Stimulated activated CD4-positive, alpha-beta T cell treated with anti-CD3 and anti-CD28 coated beads, Interleukin-1b, Interleukin-23, amount 100 ng/mL, for 4 hours (primary cell): ENCODE results near the gene PARVB.
A peak's percentile ranks its signal among the peaks of the same experiment; 100 is the strongest.
"Not testable (repeated sequence)": the region's sequence is repeated elsewhere in the genome, so short reads cannot be mapped to it uniquely, and the experiment has no call there.

Experiments used
- DNase-seq, 2 donors: peaks; one replicate each; pipeline ENCODE4 v3.0.0-alpha.2; 2020; ENCODE audit warnings: low read depth in 2 of 2

The PARVB gene

DNA sequence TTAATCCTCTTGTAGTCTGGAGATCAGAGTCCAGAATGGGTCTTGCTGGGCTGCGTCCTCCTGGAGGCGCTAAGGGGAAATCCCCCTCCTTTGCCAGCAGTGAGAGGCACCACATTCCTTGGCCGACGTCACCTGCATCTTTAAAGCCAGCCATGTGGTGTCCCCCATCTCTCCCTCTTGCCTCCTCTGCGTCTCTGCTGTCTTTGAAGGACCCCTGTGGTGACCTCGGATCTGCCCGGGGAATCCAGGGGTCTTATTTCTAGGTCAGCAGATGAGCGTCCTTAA, 27.2 kb upstream of the PARVB start:
- DNase-seq = no peak

DNA sequence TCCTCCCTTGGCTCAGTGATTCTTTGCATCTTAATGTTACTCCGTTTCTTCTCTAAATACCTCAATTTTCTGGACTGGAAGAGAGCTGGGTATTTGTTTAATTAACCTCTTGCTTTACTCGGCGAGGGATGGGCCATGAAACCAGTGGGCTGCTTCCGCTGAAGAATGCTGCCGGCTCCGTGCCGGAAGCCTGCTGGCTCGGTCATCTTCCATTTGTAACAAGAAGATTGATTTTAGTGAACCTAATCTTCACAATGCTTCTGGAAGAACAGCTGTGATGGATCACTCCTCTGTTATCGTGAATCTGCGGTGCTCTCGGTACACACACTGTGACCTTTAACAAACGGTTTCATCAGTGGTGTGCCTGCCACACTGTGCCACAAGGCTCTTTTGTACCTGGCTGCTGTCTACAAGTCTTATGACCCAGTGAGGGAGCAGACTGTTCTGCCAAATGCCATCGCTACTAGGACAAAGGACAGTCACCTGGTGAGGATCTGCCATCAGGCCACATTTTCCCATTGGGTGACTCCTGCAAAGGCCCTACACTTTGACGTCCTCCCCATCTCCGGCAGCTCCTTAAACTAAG, 25.3 kb upstream of the PARVB start:
- no peak for DNase-seq

GRCh38 chr22:43999378-43999777, 24.7 kb upstream of the PARVB start:
- DNase-seq = no peak

GRCh38 chr22:44000123-44000522, 24.0 kb upstream of the PARVB start:
- no peak for DNase-seq

DNA sequence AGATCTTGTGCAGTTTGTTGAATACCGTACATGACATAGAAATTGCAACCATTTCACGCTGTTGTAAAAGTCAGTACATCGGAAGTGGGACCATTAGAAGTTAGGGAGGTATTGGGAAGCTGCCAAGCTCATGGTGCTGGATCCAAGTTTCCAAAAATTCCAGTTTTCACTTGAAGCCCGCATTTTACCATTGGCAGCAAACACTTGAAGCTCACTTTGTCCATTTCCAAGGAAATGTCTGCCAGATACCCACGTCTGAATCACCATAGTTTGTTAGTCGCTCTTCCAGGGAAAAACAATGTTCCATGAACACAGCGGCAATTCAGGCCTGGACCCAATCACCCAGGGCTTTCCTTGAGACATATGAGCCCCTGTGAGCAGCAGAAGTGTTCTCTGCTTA, 22.6 kb upstream of the PARVB start:
- no peak for DNase-seq

DNA sequence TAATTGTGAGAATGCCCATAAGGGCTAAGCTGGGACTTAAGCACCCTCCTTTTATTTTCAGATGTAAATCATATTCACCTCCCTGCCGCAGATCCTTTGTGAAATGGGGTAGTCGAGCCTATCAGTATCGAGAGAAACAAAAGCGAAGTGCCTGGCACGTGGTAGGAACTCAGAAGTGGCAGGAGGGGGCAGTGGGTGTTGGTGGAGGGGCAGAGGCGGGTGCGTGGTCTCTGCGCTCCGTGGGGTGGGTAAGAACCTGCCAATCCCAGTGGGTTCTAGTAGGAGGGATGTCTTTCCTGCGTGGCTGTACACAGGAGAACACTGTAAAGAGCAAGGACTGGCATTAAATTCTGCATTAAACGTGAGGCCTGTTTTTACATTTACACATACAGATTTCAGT, 21.8 kb upstream of the PARVB start:
- no peak for DNase-seq

- DNase-seq = no peak
Observed at GRCh38 chr22:44002997-44003396, 21.1 kb upstream of the PARVB start.

- no peak for DNase-seq
Observed at GRCh38 chr22:44003405-44004103, 20.5 kb upstream of the PARVB start.

DNA sequence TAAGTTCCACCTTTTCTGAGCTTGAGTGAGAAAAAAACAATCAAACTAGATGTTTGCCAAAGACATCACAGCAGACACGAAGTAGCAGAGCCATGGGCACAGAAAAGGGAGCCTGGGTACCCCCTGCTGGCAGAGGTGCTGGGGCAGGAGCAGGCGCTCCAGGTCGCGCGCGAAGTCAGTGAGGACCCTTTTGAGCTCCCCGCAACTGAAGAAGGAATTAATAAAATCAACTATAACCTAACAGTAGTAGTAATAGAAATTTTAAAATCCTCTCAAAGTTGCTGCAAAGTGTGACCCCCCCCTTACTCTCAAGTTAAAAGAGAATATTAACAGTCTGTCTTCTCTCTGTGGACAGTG, 20.0 kb upstream of the PARVB start:
- DNase-seq = no peak

GRCh38 chr22:44005524-44005923, 18.6 kb upstream of the PARVB start:
- DNase-seq = no peak

DNA sequence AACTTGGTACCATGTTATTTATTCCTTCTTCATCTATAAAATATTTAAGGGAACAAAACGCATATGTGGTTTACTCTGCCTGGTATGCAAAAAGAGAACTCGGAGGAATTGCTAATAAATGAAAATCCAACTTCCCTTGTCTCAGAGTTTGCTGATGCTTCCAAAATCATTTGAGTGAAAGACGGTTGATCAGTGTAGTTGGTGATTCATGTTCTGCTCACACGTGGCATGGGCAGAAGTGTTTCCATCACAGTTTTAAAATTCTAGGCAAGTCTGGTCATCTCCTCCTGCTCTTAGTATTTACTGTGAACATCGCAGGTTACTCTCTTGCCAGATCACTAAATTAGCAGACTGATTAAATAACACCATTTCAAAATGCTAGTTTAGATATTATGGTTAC, 11.9 kb upstream of the PARVB start:
- DNase-seq = no peak

GRCh38 chr22:44012591-44012990, 11.5 kb upstream of the PARVB start:
- no peak for DNase-seq

- DNase-seq = no peak
Observed at GRCh38 chr22:44014241-44014640, 9.9 kb upstream of the PARVB start.

GRCh38 chr22:44016586-44016985, 7.5 kb upstream of the PARVB start:
- DNase-seq = not testable (repeated sequence)

- no peak for DNase-seq
Observed at GRCh38 chr22:44018594-44018993, 5.5 kb upstream of the PARVB start.

- DNase-seq = no peak
Observed at GRCh38 chr22:44019416-44019815, 4.7 kb upstream of the PARVB start.

DNA sequence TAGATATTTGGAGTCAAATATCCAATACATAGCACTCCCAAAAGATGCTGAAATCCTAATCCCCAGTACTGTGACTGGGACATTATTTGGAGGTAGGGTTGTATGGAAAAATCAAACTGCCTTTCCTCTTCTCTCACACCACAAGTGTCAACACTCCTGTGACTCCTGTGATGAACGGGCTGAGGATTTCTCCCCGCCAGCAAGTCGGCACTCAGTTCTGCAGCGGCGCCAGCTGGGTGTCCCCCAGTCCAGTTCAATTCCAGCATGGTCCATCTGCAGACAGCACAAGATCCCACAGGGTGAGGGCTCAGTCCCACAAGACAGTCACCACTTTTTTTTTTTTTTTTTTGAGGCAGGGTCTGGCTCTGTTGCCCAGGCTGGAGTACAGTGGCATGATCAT, 4.3 kb upstream of the PARVB start:
- no peak for DNase-seq

GRCh38 chr22:44020981-44021380, 3.1 kb upstream of the PARVB start:
- no peak for DNase-seq

- DNase-seq = peak; percentile 5 to 17
Observed at GRCh38 chr22:44023404-44024287, 456 bp upstream of the PARVB start.

- no peak for DNase-seq
Observed at GRCh38 chr22:44025171-44026065, 1.3 kb downstream of the PARVB start.

DNA sequence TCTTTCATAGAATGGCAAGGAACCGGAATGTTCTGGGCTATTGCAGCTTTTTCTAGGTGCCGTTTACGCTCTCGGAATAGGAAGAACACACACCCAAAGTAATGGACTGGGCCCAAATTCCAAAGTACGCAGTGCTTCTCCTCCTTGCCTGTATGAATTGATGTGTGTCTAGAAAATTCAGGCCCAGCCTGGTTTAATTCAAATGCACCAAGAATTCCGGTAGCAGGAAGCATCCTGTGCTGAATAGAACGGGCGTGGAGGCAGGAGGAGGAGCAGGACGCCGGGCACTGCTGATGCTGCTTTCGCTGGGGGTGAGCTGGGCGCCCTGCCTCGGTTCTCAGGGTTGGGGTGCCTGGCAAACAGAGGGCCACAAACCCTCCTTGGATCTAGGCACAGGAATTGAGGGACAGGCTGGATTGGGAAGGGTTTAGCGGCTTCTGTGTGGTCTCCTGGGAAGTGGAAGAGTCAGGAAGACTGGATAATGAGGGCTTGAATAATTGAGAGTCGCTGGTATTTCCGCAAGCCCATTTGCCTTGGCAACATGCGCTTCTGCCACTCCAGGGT, 2.0 kb downstream of the PARVB start:
- no peak for DNase-seq
